HepG2 (cell line): ENCODE measurements around the gene ANXA3. TPM values are rescaled to one million over a fixed set of nuclear protein-coding genes. Genes with fewer than 3 reads are reported as not detected.

Experiments used
- ATAC-seq: fragments of 200-7000 bp; cut with Tn5 transposase; 3 replicates; pipeline ENCODE4 v1.9.1; 2020; ENCODE audit warnings: mild to moderate bottlenecking, moderate library complexity
- BruUV-seq: library from RNA; stranded (reverse); fragments of 400-500 nt; replicated peaks from 2 replicates; lab custom pipeline; 2021; lab: Mats Ljungman, UMichigan
- CTCF ChIA-PET: fragments of 300-600 bp; formaldehyde crosslinking; extraction: SDS; loops from one replicate; lab custom pipeline; 2021; ENCODE audit warnings: low total read pairs, inconsistent platforms, low intra/inter-chr PET ratio; lab: Yijun Ruan, JAX
- POLR2A ChIA-PET: fragments of 350-600 bp; sonication (Branson Sonifier 250); formaldehyde crosslinking; loops from one replicate; lab custom pipeline; 2020; ENCODE audit warnings: antibody characterized with exemption, inconsistent platforms; lab: Yijun Ruan, JAX
- DNase-seq: peaks from one replicate; pipeline ENCODE4 v3.0.0-alpha.2; 2015; ENCODE audit warnings: low spot score
- FAIRE-seq: peaks from 3 replicates; lab custom pipeline; 2011; peaks lifted over from hg19 to GRCh38; lab: Jason Lieb, UNC
- H2AFZ ChIP-seq: one replicate; pipeline ENCODE4 v1.6.1; 2011; ENCODE audit warnings: low read length, inconsistent platforms
- H3K27ac ChIP-seq: fragments of 300-600 bp; 3 replicates; pipeline ENCODE4 v1.8.0; 2011; ENCODE audit warnings: mixed run types, mild to moderate bottlenecking, mixed read lengths, low read length, inconsistent platforms; ENCODE audit not compliant: insufficient read depth; ENCODE audit errors: extremely low read length
- H3K27me3 ChIP-seq, 2 experiments: fragments of 200-600 bp in 1 of 2; 2 replicates in 1 of 2; 3 replicates in 1 of 2; pipeline versions ENCODE4 v1.6.0 to v1.8.0; 2011; ENCODE audit warnings: low read length in 2 of 2, mild to moderate bottlenecking in 2 of 2, moderate library complexity in 2 of 2, inconsistent platforms in 1 of 2; ENCODE audit not compliant: insufficient read depth in 2 of 2, control insufficient read depth in 1 of 2
- H3K36me3 ChIP-seq, 2 experiments: fragments of 200-600 bp in 1 of 2; replicated peaks in 1 of 2; 2 replicates in 1 of 2; 3 replicates in 1 of 2; pipeline versions ENCODE4 v1.5.1 to v1.8.0; 2011; ENCODE audit warnings: low read length in 2 of 2, inconsistent platforms in 1 of 2; ENCODE audit not compliant: insufficient read depth in 2 of 2, control insufficient read depth in 1 of 2
- H3K4me1 ChIP-seq: 2 replicates; pipeline ENCODE4 v1.5.1; 2012; ENCODE audit warnings: low read length, inconsistent platforms; ENCODE audit not compliant: insufficient read depth
- H3K4me2 ChIP-seq: 2 replicates; pipeline ENCODE4 v1.6.0; 2011; ENCODE audit warnings: low read depth, low read length, inconsistent platforms
- H3K4me3 ChIP-seq, 3 experiments: fragments of 200-600 bp in 1 of 3; sonication (generic), shearing (Covaris generic) in 1 of 3; replicated peaks in 1 of 3; 2 replicates each; pipeline ENCODE4 v1.5.1; 2011 to 2016; ENCODE audit warnings: low read length in 3 of 3, inconsistent platforms in 2 of 3, low read depth in 2 of 3, mild to moderate bottlenecking in 2 of 3, control low read depth in 1 of 3, mixed read lengths in 1 of 3; ENCODE audit not compliant: insufficient read depth in 1 of 3
- H3K79me2 ChIP-seq: one replicate; pipeline ENCODE4 v1.6.1; 2011; ENCODE audit warnings: low read length, inconsistent platforms; ENCODE audit not compliant: insufficient read depth
- H3K9ac ChIP-seq: 2 replicates; pipeline ENCODE4 v1.6.0; 2011; ENCODE audit warnings: mild to moderate bottlenecking, low read depth, low read length, inconsistent platforms; ENCODE audit not compliant: insufficient read depth
- H3K9me3 ChIP-seq: 2 replicates; pipeline ENCODE4 v1.5.1; 2012; ENCODE audit warnings: mild to moderate bottlenecking, low read length
- H4K20me1 ChIP-seq: 2 replicates; pipeline ENCODE4 v1.6.0; 2011; ENCODE audit warnings: inconsistent platforms, mild to moderate bottlenecking, low read length, moderate library complexity; ENCODE audit not compliant: insufficient read depth
- FOXJ3 ChIP-seq: sonication (generic); formaldehyde crosslinking; IDR thresholded peaks from 2 replicates; pipeline ENCODE4 v1.4.0; 2020; ENCODE audit warnings: missing genetic modification reagents, mild to moderate bottlenecking, borderline replicate concordance
- MXD4 ChIP-seq: IDR thresholded peaks from 2 replicates; pipeline ENCODE4 v1.6.1; 2016; ENCODE audit warnings: mild to moderate bottlenecking, missing biosample characterization, missing genetic modification reagents
- PHF5A ChIP-seq: IDR thresholded peaks from one replicate; pipeline ENCODE4 v1.6.1; 2018; ENCODE audit warnings: low read depth, missing genetic modification reagents; ENCODE audit not compliant: unreplicated experiment
- REPIN1 ChIP-seq: sonication (generic); formaldehyde crosslinking; IDR thresholded peaks from 2 replicates; pipeline ENCODE4 v1.8.0; 2022; ENCODE audit warnings: missing genetic modification reagents, low read depth, mild to moderate bottlenecking, borderline replicate concordance
- ZC3H4 ChIP-seq: sonication (generic); formaldehyde crosslinking; IDR thresholded peaks from 2 replicates; pipeline ENCODE4 v1.4.0; 2020; ENCODE audit warnings: missing genetic modification reagents, borderline replicate concordance
- ZFP1 ChIP-seq: IDR thresholded peaks from 2 replicates; pipeline ENCODE4 v1.6.1; 2016
- ZNF180 ChIP-seq: sonication (generic); formaldehyde crosslinking; IDR thresholded peaks from 2 replicates; pipeline ENCODE4 v1.4.0; 2020; ENCODE audit warnings: low read depth, missing genetic modification reagents, borderline replicate concordance
- ZNF570 ChIP-seq: sonication (generic); formaldehyde crosslinking; IDR thresholded peaks from 2 replicates; pipeline ENCODE4 v1.4.0; 2020; ENCODE audit warnings: mild to moderate bottlenecking, missing genetic modification reagents, borderline replicate concordance
- ZNF607 ChIP-seq: sonication (generic); formaldehyde crosslinking; IDR thresholded peaks from 2 replicates; pipeline ENCODE4 v1.5.1; 2020; ENCODE audit warnings: missing genetic modification reagents, mild to moderate bottlenecking, borderline replicate concordance
- ZNF761 ChIP-seq: sonication (generic); formaldehyde crosslinking; conservative IDR thresholded peaks from 2 replicates; pipeline ENCODE4 v1.4.0; 2020; ENCODE audit warnings: mild to moderate bottlenecking, missing genetic modification reagents
- WGBS: methylation state at CpG from one replicate; pipeline ENCODE4 v1.1.6; 2017; ENCODE audit warnings: low lambda C conversion rate; 5-methylcytosine and 5-hydroxymethylcytosine counted together
- in situ Hi-C: cut with HindIII; loops from 2 replicates; pipeline ENCODE4 v1.10.0; 2017; ENCODE audit warnings: low pct_unique_long_range_greater_than_20kb; ENCODE audit not compliant: extremely low pct_ligation_motif_present
- intact Hi-C: fragments of 100-400 bp; cut with micrococcal nuclease; formaldehyde crosslinking; loops from one replicate; pipeline ENCODE4 v1.10.0; 2022; ENCODE audit not compliant: unreplicated experiment
- polyA plus RNA-seq, 8 experiments: library from polyadenylated mRNA; depleted of rRNA in 3 of 8; stranded (reverse) in 7 of 8; unstranded in 1 of 8; fragments of >200 nt; fragmentation: Illumina TruSeq in 4 of 8; extraction: Trizol in 4 of 8; gene quantifications; 2 replicates each; pipeline versions ENCODE4 v1.2.1 to v1.2.3, GENCODE V29; 2011 to 2016; ENCODE audit warnings: low read depth in 4 of 8, missing spikeins in 1 of 8, mixed read lengths in 1 of 8; ENCODE audit not compliant: insufficient read depth in 1 of 8
- total RNA-seq, 5 experiments: library from RNA; depleted of rRNA; stranded (reverse); fragments of >200 nt; fragmentation: Illumina TruSeq; extraction: Trizol; gene quantifications; 2 replicates each; pipeline ENCODE4 v1.2.3, GENCODE V29; 2016; ENCODE audit warnings: low read depth in 1 of 5
- TF ChIP-seq, protein P1 (sequence below): IDR thresholded peaks from 2 replicates; pipeline ENCODE4 v1.6.1; 2016; ENCODE audit warnings: mild to moderate bottlenecking, missing biosample characterization, missing genetic modification reagents
- TF ChIP-seq, protein P2 (sequence below), 2 experiments: IDR thresholded peaks; 2 replicates each; pipeline ENCODE4 v1.6.1; 2011 to 2012; ENCODE audit warnings: low read length in 2 of 2, borderline replicate concordance in 1 of 2, low read depth in 1 of 2, mild to moderate bottlenecking in 1 of 2, moderate library complexity in 1 of 2
- TF ChIP-seq, protein P3 (sequence below): sonication (generic); formaldehyde crosslinking; IDR thresholded peaks from 2 replicates; pipeline ENCODE4 v1.4.0; 2020; ENCODE audit warnings: missing genetic modification reagents
- TF ChIP-seq, protein P4 (sequence below): sonication (generic); formaldehyde crosslinking; IDR thresholded peaks from 2 replicates; pipeline ENCODE4 v1.4.0; 2020; ENCODE audit warnings: missing genetic modification reagents

Gene ANXA3
- total and polyA plus RNA-seq, 2 of the 13 experiments (the other 11 are each of a cell fraction or from before 2014, with no cell fraction given), result 6.5 to 6.9 TPM

DNA sequence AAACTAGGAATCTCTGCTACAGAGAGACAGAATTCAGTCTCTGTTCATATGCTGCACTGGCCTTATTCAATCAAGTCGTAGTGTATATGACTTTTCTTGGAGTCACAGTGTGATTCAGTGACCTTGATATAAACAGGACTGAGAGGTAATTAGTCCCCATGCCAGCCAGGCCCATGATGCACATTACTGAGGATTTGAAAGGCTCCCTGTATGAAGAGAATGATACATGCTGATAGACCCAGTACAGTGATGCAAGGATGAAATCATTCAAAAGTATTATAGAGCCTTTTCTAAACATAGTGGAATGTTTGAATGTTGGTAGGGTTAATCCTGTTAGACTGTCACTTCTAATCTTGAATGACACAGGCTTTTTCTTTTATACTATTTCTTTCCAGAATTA is 34.1 kb downstream of the ANXA3 start (continued):
- TF ChIP-seq ZNF607 (no peak), ZNF570 (CRISPR knock-in tag) (no peak)
- TF ChIP-seq, protein P1, sequence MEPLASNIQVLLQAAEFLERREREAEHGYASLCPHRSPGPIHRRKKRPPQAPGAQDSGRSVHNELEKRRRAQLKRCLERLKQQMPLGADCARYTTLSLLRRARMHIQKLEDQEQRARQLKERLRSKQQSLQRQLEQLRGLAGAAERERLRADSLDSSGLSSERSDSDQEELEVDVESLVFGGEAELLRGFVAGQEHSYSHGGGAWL (CRISPR knock-in tag), result no peak

DNA sequence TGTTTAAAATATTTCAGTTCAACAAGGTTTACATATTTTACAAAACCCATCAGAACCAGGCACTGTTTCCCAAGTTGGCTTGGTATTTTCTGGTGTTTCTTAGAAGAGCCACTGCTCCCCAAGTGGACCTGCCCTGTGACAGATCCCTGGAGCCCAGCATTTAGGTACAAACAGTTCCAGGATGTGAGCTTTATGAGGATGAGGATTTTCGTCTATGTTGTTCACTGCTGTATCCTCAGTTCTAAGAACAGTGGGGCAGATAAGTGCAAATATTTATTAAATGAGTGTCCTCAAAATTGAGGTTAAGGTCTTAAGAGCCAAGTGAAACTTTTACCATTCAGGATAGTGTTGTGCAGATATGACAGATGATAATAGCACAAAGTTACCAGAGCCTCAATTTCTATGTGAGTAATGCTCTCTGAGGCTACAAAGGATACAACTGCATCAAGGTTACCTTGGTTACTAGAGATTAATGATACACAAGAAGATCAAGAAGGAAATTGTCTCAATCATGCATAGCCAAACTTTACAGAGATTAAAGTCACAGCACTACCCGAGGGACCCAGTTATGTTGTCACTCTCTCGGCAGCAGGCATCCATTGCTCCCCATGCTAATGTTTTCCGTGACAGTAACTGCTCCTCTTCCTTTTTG is 37.5 kb downstream of the ANXA3 start:
- Histone ChIP-seq H3K4me3 (no peak overlapping the region), H3K4me2 (no peak overlapping the region), H3K27ac (no peak overlapping the region), H2AFZ (no peak overlapping the region), H3K79me2 (no peaks in the 10 kb centered on the region), H3K27me3 (no peaks in the 10 kb centered on the region), H3K9ac (no peak overlapping the region), H3K9me3 (no peaks in the 10 kb centered on the region), H4K20me1 (no peaks in the 10 kb centered on the region), H3K4me1 (peaks cover 9% of the 10 kb centered on the region), H3K36me3 (no peaks in the 10 kb centered on the region; a peak in 1 of 5 replicates)
- no TSS peak for BruUV-seq
- DNase-seq (no peak), FAIRE-seq (no peak), ATAC-seq (no peak)
- in situ Hi-C loops (no loop called here), intact Hi-C loops (no loop called here)
- ChIA-PET POLR2A (no interaction called here), CTCF (no interaction called here)
- 62% methylated on average over 4 of the region's 4 CpGs for WGBS
- no peak for TF ChIP-seq ZNF761
- TF ChIP-seq, protein P2, sequence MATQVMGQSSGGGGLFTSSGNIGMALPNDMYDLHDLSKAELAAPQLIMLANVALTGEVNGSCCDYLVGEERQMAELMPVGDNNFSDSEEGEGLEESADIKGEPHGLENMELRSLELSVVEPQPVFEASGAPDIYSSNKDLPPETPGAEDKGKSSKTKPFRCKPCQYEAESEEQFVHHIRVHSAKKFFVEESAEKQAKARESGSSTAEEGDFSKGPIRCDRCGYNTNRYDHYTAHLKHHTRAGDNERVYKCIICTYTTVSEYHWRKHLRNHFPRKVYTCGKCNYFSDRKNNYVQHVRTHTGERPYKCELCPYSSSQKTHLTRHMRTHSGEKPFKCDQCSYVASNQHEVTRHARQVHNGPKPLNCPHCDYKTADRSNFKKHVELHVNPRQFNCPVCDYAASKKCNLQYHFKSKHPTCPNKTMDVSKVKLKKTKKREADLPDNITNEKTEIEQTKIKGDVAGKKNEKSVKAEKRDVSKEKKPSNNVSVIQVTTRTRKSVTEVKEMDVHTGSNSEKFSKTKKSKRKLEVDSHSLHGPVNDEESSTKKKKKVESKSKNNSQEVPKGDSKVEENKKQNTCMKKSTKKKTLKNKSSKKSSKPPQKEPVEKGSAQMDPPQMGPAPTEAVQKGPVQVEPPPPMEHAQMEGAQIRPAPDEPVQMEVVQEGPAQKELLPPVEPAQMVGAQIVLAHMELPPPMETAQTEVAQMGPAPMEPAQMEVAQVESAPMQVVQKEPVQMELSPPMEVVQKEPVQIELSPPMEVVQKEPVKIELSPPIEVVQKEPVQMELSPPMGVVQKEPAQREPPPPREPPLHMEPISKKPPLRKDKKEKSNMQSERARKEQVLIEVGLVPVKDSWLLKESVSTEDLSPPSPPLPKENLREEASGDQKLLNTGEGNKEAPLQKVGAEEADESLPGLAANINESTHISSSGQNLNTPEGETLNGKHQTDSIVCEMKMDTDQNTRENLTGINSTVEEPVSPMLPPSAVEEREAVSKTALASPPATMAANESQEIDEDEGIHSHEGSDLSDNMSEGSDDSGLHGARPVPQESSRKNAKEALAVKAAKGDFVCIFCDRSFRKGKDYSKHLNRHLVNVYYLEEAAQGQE (IDR thresholded peaks at IDR 0.05; ENCODE audit: borderline replicate concordance in 1 of 2, low read depth in 1 of 2, low read length in 2 of 2), result no peak
- TF ChIP-seq, protein P3, sequence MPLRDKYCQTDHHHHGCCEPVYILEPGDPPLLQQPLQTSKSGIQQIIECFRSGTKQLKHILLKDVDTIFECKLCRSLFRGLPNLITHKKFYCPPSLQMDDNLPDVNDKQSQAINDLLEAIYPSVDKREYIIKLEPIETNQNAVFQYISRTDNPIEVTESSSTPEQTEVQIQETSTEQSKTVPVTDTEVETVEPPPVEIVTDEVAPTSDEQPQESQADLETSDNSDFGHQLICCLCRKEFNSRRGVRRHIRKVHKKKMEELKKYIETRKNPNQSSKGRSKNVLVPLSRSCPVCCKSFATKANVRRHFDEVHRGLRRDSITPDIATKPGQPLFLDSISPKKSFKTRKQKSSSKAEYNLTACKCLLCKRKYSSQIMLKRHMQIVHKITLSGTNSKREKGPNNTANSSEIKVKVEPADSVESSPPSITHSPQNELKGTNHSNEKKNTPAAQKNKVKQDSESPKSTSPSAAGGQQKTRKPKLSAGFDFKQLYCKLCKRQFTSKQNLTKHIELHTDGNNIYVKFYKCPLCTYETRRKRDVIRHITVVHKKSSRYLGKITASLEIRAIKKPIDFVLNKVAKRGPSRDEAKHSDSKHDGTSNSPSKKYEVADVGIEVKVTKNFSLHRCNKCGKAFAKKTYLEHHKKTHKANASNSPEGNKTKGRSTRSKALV (CRISPR knock-in tag), result no peak
- TF ChIP-seq, protein P4, sequence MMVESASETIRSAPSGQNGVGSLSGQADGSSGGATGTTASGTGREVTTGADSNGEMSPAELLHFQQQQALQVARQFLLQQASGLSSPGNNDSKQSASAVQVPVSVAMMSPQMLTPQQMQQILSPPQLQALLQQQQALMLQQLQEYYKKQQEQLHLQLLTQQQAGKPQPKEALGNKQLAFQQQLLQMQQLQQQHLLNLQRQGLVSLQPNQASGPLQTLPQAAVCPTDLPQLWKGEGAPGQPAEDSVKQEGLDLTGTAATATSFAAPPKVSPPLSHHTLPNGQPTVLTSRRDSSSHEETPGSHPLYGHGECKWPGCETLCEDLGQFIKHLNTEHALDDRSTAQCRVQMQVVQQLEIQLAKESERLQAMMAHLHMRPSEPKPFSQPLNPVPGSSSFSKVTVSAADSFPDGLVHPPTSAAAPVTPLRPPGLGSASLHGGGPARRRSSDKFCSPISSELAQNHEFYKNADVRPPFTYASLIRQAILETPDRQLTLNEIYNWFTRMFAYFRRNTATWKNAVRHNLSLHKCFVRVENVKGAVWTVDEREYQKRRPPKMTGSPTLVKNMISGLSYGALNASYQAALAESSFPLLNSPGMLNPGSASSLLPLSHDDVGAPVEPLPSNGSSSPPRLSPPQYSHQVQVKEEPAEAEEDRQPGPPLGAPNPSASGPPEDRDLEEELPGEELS, result no peak
- no peak for TF ChIP-seq PHF5A (CRISPR knock-in tag)
- no peak for TF ChIP-seq FOXJ3 (CRISPR knock-in tag)
- TF ChIP-seq ZC3H4 (CRISPR knock-in tag), result no peak
- no peak for TF ChIP-seq ZNF180 (CRISPR knock-in tag)
- TF ChIP-seq REPIN1 (CRISPR knock-in tag), result no peak
- TF ChIP-seq ZFP1 (CRISPR knock-in tag), result no peak
- no peak for TF ChIP-seq MXD4 (CRISPR knock-in tag)
